Thyroid gland (tissue), 4 donors: ENCODE results near the gene GNG4.

Experiments used
- CTCF ChIP-seq, 6 experiments: fragments of 200-600 bp in 3 of 6; fragments of 450-650 bp in 3 of 6; sonication (generic) in 3 of 6; IDR thresholded peaks; one replicate each; pipeline ENCODE4 v1.5.1; 2016 to 2019; ENCODE audit warnings: antibody characterized with exemption in 6 of 6, mild to moderate bottlenecking in 2 of 6, inconsistent platforms in 1 of 6, moderate library complexity in 1 of 6
- POLR2A ChIP-seq, 2 donors: fragments of 450-650 bp; IDR thresholded peaks; one replicate each; pipeline ENCODE4 v1.6.1; 2017; ENCODE audit warnings: antibody characterized with exemption in 2 of 2, mild to moderate bottlenecking in 2 of 2, moderate library complexity in 1 of 2

- TF ChIP-seq POLR2A (IDR thresholded peaks at IDR 0.05) (no peak), CTCF (IDR thresholded peaks at IDR 0.05) (no peak)
Observed at GRCh38 chr1:235622936-235623779, 26.4 kb downstream of the GNG4 start.
